Tongue (tissue), 2 donors: ENCODE measurements around the gene HSD11B2. TPM values are rescaled to one million over a fixed set of nuclear protein-coding genes. Genes with fewer than 3 reads are reported as not detected.
A peak's percentile ranks its signal among the peaks of the same experiment; 100 is the strongest.
"Not testable (repeated sequence)": the region's sequence is repeated elsewhere in the genome, so short reads cannot be mapped to it uniquely, and the experiment has no call there.

ENCODE experiments used
- DNase-seq: peaks from one replicate; pipeline ENCODE4 v3.0.0-alpha.2; 2015
- total RNA-seq: library from RNA; depleted of rRNA; stranded (reverse); fragments of >200 nt; gene quantifications from one replicate; pipeline ENCODE4 v1.2.3, GENCODE V29; 2014

HSD11B2 gene
- total RNA-seq, 1 donor from 2014 or later = 7.8 TPM

GRCh38 chr16:67415421-67415820 lies 15.5 kb upstream of the HSD11B2 start:
- DNase-seq = not testable (repeated sequence)

- peak; percentile 87 for DNase-seq
These were observed 14.8 kb upstream of the HSD11B2 start, which contains the start of gene ZDHHC1 for GRCh38 chr16:67415872-67416793. Gene ZDHHC1 (minus strand): TSS chr16:67416477. CDS start chr16:67407775, 8,702 bp downstream.

- no peak for DNase-seq
These were observed 13.4 kb upstream of the HSD11B2 start for GRCh38 chr16:67417333-67418061.

- no peak for DNase-seq
These were observed 11.4 kb upstream of the HSD11B2 start for GRCh38 chr16:67419502-67419901.

GRCh38 chr16:67419931-67420330 lies 11.0 kb upstream of the HSD11B2 start:
- no peak for DNase-seq

GRCh38 chr16:67421030-67421429 lies 9.9 kb upstream of the HSD11B2 start:
- DNase-seq = no peak

GRCh38 chr16:67423015-67423414 lies 7.9 kb upstream of the HSD11B2 start:
- DNase-seq = no peak

GRCh38 chr16:67423611-67424260 lies 7.2 kb upstream of the HSD11B2 start:
- no peak for DNase-seq

GRCh38 chr16:67424261-67424615 lies 6.7 kb upstream of the HSD11B2 start:
- DNase-seq = no peak

- DNase-seq = peak; percentile 37
These were observed 5.9 kb upstream of the HSD11B2 start for GRCh38 chr16:67425061-67425460.

- DNase-seq = peak; percentile 66
These were observed 5.3 kb upstream of the HSD11B2 start for GRCh38 chr16:67425580-67425979.

GRCh38 chr16:67426022-67426421 lies 4.9 kb upstream of the HSD11B2 start:
- no peak for DNase-seq

- DNase-seq = no peak
These were observed 4.0 kb upstream of the HSD11B2 start for GRCh38 chr16:67426950-67427349.

- peak; percentile 79 for DNase-seq
These were observed 2.7 kb upstream of the HSD11B2 start for GRCh38 chr16:67428146-67428731.

GRCh38 chr16:67429053-67429798 lies 1.7 kb upstream of the HSD11B2 start:
- DNase-seq = no peak

GRCh38 chr16:67429799-67430503 lies 970 bp upstream of the HSD11B2 start:
- no peak for DNase-seq

GRCh38 chr16:67430504-67430976 lies 381 bp upstream of the HSD11B2 start:
- DNase-seq = no peak

- DNase-seq = no peak
These were observed 1.0 kb downstream of the HSD11B2 start for GRCh38 chr16:67431775-67432505.

- DNase-seq = no peak
These were observed 1.6 kb downstream of the HSD11B2 start for GRCh38 chr16:67432506-67432890.

GRCh38 chr16:67433131-67433719 lies 2.3 kb downstream of the HSD11B2 start:
- DNase-seq = no peak
